ENCODE measurements around the gene SGO2.
"Not testable (repeated sequence)": the region's sequence is repeated elsewhere in the genome, so short reads cannot be mapped to it uniquely, and the experiment has no call there.

SGO2 gene

DNA sequence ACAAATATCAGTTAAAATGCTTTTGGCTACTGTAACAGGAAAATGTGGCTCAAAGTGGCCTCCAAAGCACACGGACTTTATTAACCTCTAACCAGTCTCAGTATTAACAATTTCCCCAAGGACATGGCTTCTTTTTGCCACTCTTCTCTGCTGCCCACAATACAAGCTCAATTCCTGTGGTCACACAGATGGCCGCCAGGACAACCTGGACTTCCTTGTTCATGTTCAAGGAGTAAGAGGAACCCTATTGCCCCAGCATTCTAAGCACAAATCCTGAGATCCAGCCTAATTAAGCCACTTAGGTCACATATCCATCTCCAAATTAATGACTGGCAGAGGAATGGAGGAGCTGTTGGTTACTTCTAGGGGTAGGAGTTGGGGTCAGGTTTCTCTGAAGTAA lies 98.0 kb downstream of the SGO2 start:
- DNase-seq = no peak

DNA sequence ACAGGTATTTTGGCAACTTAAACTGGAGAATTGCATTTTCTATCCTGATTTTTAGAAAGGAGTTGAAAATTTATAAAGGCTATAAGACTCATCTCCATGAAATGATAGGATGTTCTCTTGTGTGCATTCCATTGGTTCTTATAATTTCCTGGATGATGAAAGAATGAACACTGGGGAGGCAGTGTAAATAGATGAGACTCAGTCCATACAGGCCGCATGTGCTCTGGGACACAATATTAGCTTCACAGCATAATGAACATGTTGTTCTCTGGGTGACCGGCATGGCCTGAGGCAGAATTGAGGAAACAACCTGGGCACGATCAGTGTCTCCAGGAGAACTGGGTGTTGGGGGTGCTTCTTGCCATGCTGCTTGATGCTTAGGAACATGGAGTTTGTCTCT lies 98.7 kb downstream of the SGO2 start:
- no peak for DNase-seq

DNA sequence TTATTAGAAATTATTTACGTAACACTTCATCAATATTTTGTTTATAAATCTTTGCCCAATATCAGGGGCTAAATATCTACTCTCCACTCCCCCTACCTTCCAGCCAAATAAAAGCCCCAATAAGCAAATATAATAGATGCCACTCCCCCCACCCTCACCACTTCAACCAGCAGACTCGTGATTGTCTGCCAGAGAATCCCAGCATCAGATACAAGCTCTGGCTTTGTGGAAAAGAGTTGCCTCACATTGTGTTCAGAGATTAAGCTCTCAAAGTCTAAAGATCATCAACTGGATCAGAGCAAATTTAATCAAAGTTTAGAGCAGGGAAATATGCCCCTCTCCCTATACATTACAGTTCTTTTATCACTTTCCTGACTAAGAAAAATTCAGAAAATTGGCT lies 99.3 kb downstream of the SGO2 start:
- DNase-seq = no peak

- DNase-seq = no peak
Observed at GRCh38 chr2:200625958-200626363, 100.0 kb downstream of the SGO2 start.

- DNase-seq = no peak
Observed at GRCh38 chr2:200627110-200627770, 101.2 kb downstream of the SGO2 start.

- DNase-seq = not testable (repeated sequence)
Observed at GRCh38 chr2:200628461-200628860, 102.5 kb downstream of the SGO2 start.

GRCh38 chr2:200631287-200631686 lies 105.3 kb downstream of the SGO2 start:
- no peak for DNase-seq
